ENCODE data around the gene CCNT1. TPM values are rescaled to one million over a fixed set of nuclear protein-coding genes. Genes with fewer than 3 reads are reported as not detected.

The CCNT1 gene
- total RNA-seq, 1 donor: 25.0 TPM

DNA sequence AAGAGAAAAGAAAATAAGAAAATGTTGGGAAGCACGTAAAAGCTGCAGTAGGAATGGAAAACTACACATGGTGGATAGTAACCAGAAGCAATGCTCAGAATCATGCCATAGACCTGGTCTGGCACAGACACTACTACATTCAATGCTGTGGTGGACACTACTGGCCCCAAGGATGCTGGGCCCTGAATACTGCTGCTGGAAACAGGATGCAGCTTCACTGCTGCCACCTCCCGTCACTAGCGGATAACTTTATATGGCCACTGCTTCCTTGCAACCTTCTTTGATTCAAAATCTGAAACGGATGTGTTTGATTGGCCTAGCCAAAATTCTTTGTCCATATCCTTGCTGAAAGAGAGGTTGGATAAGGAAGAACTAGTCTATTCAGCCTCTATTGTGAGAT lies 41.7 kb upstream of the CCNT1 start:
- Histone ChIP-seq H3K4me1 (ENCODE audit: insufficient read depth, low read length) (no peaks in the 10 kb centered on the region), H3K36me3 (ENCODE audit: insufficient read depth, low read length) (no peaks in the 10 kb centered on the region), H3K4me2 (ENCODE audit: insufficient read depth, low read length) (no peak overlapping the region), H2AFZ (ENCODE audit: low read length) (no peak overlapping the region), H3K9me3 (ENCODE audit: low read depth, low read length) (no peaks in the 10 kb centered on the region), H4K20me1 (ENCODE audit: insufficient read depth, low read length) (no peaks in the 10 kb centered on the region), H3K79me2 (ENCODE audit: insufficient read depth, low read length) (no peaks in the 10 kb centered on the region), H3K27me3 (ENCODE audit: insufficient read depth, low read length) (no peaks in the 10 kb centered on the region), H3K4me3 (ENCODE audit: insufficient read depth, low read length) (no peak overlapping the region), H3K27ac (ENCODE audit: low read depth, low read length) (no peak overlapping the region)
- TF ChIP-seq, protein P1, sequence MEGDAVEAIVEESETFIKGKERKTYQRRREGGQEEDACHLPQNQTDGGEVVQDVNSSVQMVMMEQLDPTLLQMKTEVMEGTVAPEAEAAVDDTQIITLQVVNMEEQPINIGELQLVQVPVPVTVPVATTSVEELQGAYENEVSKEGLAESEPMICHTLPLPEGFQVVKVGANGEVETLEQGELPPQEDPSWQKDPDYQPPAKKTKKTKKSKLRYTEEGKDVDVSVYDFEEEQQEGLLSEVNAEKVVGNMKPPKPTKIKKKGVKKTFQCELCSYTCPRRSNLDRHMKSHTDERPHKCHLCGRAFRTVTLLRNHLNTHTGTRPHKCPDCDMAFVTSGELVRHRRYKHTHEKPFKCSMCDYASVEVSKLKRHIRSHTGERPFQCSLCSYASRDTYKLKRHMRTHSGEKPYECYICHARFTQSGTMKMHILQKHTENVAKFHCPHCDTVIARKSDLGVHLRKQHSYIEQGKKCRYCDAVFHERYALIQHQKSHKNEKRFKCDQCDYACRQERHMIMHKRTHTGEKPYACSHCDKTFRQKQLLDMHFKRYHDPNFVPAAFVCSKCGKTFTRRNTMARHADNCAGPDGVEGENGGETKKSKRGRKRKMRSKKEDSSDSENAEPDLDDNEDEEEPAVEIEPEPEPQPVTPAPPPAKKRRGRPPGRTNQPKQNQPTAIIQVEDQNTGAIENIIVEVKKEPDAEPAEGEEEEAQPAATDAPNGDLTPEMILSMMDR (IDR thresholded peaks at IDR 0.05; ENCODE audit: extremely low read depth, low read depth, low read length): no peak
- DNase-seq (ENCODE audit: insufficient read length, low spot score, missing footprints): peak; percentile 77

DNA sequence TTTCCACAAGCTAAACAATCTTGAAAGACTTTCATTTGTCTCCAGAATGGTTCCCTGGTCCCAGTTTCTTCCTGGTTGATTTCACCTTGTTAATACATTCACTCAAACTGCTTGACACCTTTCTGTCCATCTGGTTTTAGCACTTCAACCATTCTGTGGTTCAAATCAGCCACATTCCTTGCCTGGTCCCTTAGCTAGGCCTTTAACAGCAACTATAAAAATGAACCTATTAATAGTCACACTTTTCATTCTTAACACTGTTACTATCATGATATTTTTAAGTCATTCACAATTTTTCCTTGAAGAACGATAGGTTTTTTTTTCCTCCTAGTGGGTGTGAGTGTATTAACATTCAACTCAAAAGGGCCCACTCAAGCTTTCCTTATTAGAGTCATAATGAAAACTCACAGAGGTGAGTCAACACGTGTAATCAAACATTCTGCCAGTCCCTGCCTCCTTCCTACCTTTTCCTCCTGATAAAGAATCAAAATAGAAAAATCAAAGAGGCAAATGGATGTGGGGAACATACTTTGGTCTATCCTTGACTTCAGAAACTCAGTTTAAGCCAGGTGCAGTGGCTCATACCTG lies 34.4 kb upstream of the CCNT1 start:
- H3K27ac ChIP-seq (ENCODE audit: low read depth, low read length): no peak overlapping the region
- H2AFZ ChIP-seq (ENCODE audit: low read length): no peak overlapping the region
- no peak for DNase-seq (ENCODE audit: insufficient read length, low spot score, missing footprints)

DNA sequence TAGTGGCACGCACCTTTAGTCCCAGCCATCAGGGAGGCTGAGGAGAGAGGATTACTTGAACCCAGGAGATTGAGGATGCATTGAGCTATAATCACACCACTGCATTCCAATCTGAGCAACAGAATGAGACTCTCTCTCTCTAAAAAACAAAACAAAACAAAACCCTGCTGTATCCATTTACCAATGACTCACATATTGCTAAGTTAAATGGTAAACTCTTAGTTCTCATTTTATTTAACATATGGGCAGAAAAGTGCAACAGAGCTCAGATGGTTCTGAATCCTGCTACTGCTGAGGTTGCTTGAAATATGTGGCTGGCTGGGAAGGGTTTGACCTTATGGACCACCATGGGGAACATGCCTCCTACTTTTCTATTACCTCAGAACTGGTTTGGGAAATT lies 33.7 kb upstream of the CCNT1 start:
- H3K4me2 ChIP-seq (ENCODE audit: insufficient read depth, low read length): no peak overlapping the region
- TF ChIP-seq, protein P1 (IDR thresholded peaks at IDR 0.05; ENCODE audit: extremely low read depth, low read depth, low read length): no peak
- DNase-seq (ENCODE audit: insufficient read length, low spot score, missing footprints): no peak
- no peaks in the 10 kb centered on the region for H3K36me3 ChIP-seq (ENCODE audit: insufficient read depth, low read length)
- H3K27ac ChIP-seq (ENCODE audit: low read depth, low read length): no peak overlapping the region
- H3K4me3 ChIP-seq (ENCODE audit: insufficient read depth, low read length): no peak overlapping the region
- H3K4me1 ChIP-seq (ENCODE audit: insufficient read depth, low read length): peaks cover 3% of the 10 kb centered on the region
- H3K9me3 ChIP-seq (ENCODE audit: low read depth, low read length): no peaks in the 10 kb centered on the region
- no peak overlapping the region for H2AFZ ChIP-seq (ENCODE audit: low read length)
- no peaks in the 10 kb centered on the region for H3K27me3 ChIP-seq (ENCODE audit: insufficient read depth, low read length)
- no peaks in the 10 kb centered on the region for H4K20me1 ChIP-seq (ENCODE audit: insufficient read depth, low read length)
- no peaks in the 10 kb centered on the region for H3K79me2 ChIP-seq (ENCODE audit: insufficient read depth, low read length)

More for the DNA sequence above, 34.4 kb upstream of the CCNT1 start:
- H3K4me1 ChIP-seq (ENCODE audit: insufficient read depth, low read length): peaks cover 3% of the 10 kb centered on the region
- no peak overlapping the region for H3K4me2 ChIP-seq (ENCODE audit: insufficient read depth, low read length)
- H4K20me1 ChIP-seq (ENCODE audit: insufficient read depth, low read length): no peaks in the 10 kb centered on the region
- no peaks in the 10 kb centered on the region for H3K27me3 ChIP-seq (ENCODE audit: insufficient read depth, low read length)
- no peaks in the 10 kb centered on the region for H3K36me3 ChIP-seq (ENCODE audit: insufficient read depth, low read length)
- H3K9me3 ChIP-seq (ENCODE audit: low read depth, low read length): no peaks in the 10 kb centered on the region
- TF ChIP-seq, protein P1 (IDR thresholded peaks at IDR 0.05; ENCODE audit: extremely low read depth, low read depth, low read length): no peak
- no peaks in the 10 kb centered on the region for H3K79me2 ChIP-seq (ENCODE audit: insufficient read depth, low read length)
- no peak overlapping the region for H3K4me3 ChIP-seq (ENCODE audit: insufficient read depth, low read length)

DNA sequence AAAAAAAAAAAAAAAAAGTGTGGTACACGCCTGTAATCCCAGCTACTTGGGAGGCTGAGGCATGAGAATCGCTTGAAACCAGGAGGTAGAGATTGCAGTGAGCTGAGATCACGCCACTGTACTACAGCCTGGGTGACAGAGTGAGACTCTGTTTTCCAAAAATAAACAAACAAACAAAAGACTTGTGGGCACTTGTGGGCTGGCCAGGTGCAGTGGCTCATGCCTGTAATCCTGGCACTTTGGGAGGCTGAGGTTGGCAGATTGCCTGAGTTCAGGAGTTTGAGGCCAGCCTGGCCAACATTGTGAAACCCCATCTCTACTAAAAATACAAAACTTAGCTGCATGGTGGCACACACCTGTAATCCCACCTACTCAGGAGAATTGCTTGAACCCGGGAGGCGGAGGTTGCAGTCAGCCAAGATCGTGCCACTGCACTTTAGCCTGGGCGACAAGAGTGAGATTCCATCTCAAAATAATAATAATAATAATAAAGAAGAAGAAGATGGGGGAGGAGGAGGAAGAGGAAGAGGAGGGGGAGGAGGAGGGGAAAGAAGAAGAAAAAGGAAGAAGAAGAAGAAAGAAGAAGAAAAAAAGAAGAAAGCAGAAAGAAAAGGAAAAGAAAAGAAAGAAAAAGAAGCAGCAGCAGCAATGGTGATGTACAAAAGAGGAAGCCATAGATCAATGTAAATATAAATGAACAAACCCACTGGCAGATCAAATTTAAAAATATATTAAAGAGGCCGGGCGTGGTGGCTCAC lies 27.9 kb upstream of the CCNT1 start:
- TF ChIP-seq, protein P1 (IDR thresholded peaks at IDR 0.05; ENCODE audit: extremely low read depth, low read depth, low read length): no peak
- no peak overlapping the region for H2AFZ ChIP-seq (ENCODE audit: low read length)
- no peaks in the 10 kb centered on the region for H3K36me3 ChIP-seq (ENCODE audit: insufficient read depth, low read length)

More for the DNA sequence above, 27.9 kb upstream of the CCNT1 start:
- Histone ChIP-seq H3K27me3 (ENCODE audit: insufficient read depth, low read length) (peaks cover 6% of the 10 kb centered on the region), H3K9me3 (ENCODE audit: low read depth, low read length) (no peaks in the 10 kb centered on the region), H3K27ac (ENCODE audit: low read depth, low read length) (no peak overlapping the region), H3K79me2 (ENCODE audit: insufficient read depth, low read length) (no peaks in the 10 kb centered on the region), H3K4me1 (ENCODE audit: insufficient read depth, low read length) (no peaks in the 10 kb centered on the region), H3K4me2 (ENCODE audit: insufficient read depth, low read length) (no peak overlapping the region), H3K4me3 (ENCODE audit: insufficient read depth, low read length) (no peak overlapping the region), H4K20me1 (ENCODE audit: insufficient read depth, low read length) (no peaks in the 10 kb centered on the region)
- DNase-seq (ENCODE audit: insufficient read length, low spot score, missing footprints): no peak

Measured in osteoblast (primary cell).